GM19463 (cell line): ENCODE results near the gene MTRF1L.
"Not testable (repeated sequence)": the region's sequence is repeated elsewhere in the genome, so short reads cannot be mapped to it uniquely, and the experiment has no call there.

Experiments
- ATAC-seq: cut with Tn5 transposase; IDR thresholded peaks from one replicate; pipeline ENCODE4 v1.9.1; 2021; ENCODE audit warnings: mild to moderate bottlenecking, moderate library complexity; ENCODE audit not compliant: unreplicated experiment

The MTRF1L gene

GRCh38 chr6:152973916-152974315, 28.6 kb downstream of the MTRF1L start:
- ATAC-seq, result no peak

GRCh38 chr6:152969688-152970418, 32.7 kb downstream of the MTRF1L start:
- no peak for ATAC-seq

- ATAC-seq, result not testable (repeated sequence)
Observed at GRCh38 chr6:152966168-152966894, 36.2 kb downstream of the MTRF1L start.

GRCh38 chr6:152959333-152959732, 43.2 kb downstream of the MTRF1L start:
- ATAC-seq, result no peak

GRCh38 chr6:152957796-152958195, 44.7 kb downstream of the MTRF1L start:
- ATAC-seq, result no peak

- ATAC-seq, result no peak
Observed at GRCh38 chr6:152954443-152954842, 48.1 kb downstream of the MTRF1L start.

- no peak for ATAC-seq
Observed at GRCh38 chr6:152952866-152953509, 49.5 kb downstream of the MTRF1L start.

- no peak for ATAC-seq
Observed at GRCh38 chr6:152952045-152952444, 50.5 kb downstream of the MTRF1L start.

- ATAC-seq, result no peak
Observed at GRCh38 chr6:152950240-152950639, 52.3 kb downstream of the MTRF1L start.

GRCh38 chr6:152948150-152948768, 54.2 kb downstream of the MTRF1L start:
- ATAC-seq, result peak; percentile 75

GRCh38 chr6:152946995-152947394, 55.5 kb downstream of the MTRF1L start:
- ATAC-seq, result no peak

- no peak for ATAC-seq
Observed at GRCh38 chr6:152946484-152946883, 56.0 kb downstream of the MTRF1L start.

- no peak for ATAC-seq
Observed at GRCh38 chr6:152943260-152943897, 59.1 kb downstream of the MTRF1L start.

- no peak for ATAC-seq
Observed at GRCh38 chr6:152942319-152942869, 60.1 kb downstream of the MTRF1L start.

GRCh38 chr6:152941746-152942145, 60.8 kb downstream of the MTRF1L start:
- ATAC-seq, result no peak
